Measurements from ENCODE around the gene UGT1A4. TPM values are rescaled to one million over a fixed set of nuclear protein-coding genes. Genes with fewer than 3 reads are reported as not detected.

The UGT1A4 gene
- total RNA-seq, 1 experiment from 2014 or later: 0.12 TPM

GRCh38 chr2:233773854-233774253, 55.3 kb downstream of the UGT1A4 start:
- Histone ChIP-seq H3K27ac (ENCODE audit: low read depth, low read length) (no peak overlapping the region), H3K79me2 (ENCODE audit: insufficient read depth, low read length) (no peaks in the 10 kb centered on the region), H3K9me3 (ENCODE audit: control insufficient read depth in 1 of 2, insufficient read depth in 1 of 2, low read depth in 1 of 2, low read length in 2 of 2) (no peaks in the 10 kb centered on the region), H3K4me1 (ENCODE audit: control insufficient read depth in 1 of 2, insufficient read depth in 2 of 2, low read length in 2 of 2) (no peaks in the 10 kb centered on the region), H2AFZ (ENCODE audit: low read depth, low read length, poor library complexity, severe bottlenecking) (no peak overlapping the region), H4K20me1 (ENCODE audit: insufficient read depth) (no peaks in the 10 kb centered on the region), H3K9me2 (ENCODE audit: insufficient read depth) (no peaks in the 10 kb centered on the region), H3K9ac (ENCODE audit: low read length) (no peak overlapping the region), H3K36me3 (ENCODE audit: control insufficient read depth in 1 of 2, insufficient read depth in 2 of 2, low read length in 2 of 2) (no peaks in the 10 kb centered on the region), H3K27me3 (ENCODE audit: insufficient read depth, low read length) (no peaks in the 10 kb centered on the region), H3K4me3 (replicated peaks in 1 of 2; ENCODE audit: low read depth in 1 of 2, low read length in 2 of 2) (no peak overlapping the region), H3K4me2 (ENCODE audit: low read length) (no peak overlapping the region)
- no peak for ATAC-seq
- ChIA-PET POLR2A (no interaction called here), RAD21 (ENCODE audit: low non-redundant PET in 1 of 2, low total read pairs in 2 of 2, uncharacterized antibody in 2 of 2, unreplicated experiment in 2 of 2) (no interaction called here), CTCF (no interaction called here)
- BruUV-seq (replicated peaks): no TSS peak
- no peak for DNase-seq (ENCODE audit: low read depth, low spot score)
- TF ChIP-seq POLR2AphosphoS5 (IDR thresholded peaks at IDR 0.05; ENCODE audit: low read depth, low read length): no peak
- no peak for TF ChIP-seq ATF3 (IDR thresholded peaks at IDR 0.05)
- TF ChIP-seq RAD21 (IDR thresholded peaks at IDR 0.05; ENCODE audit: low read depth): no peak
- TF ChIP-seq YY1 (IDR thresholded peaks at IDR 0.05; ENCODE audit: extremely low read depth, insufficient replicate concordance, low read depth, low read length): no peak
- TF ChIP-seq REST (IDR thresholded peaks at IDR 0.05; ENCODE audit: low read depth): no peak
- no peak for TF ChIP-seq FOSL1 (IDR thresholded peaks at IDR 0.05; ENCODE audit: low read depth)
- TF ChIP-seq CTCF (IDR thresholded peaks at IDR 0.05 in 2 of 3, conservative IDR thresholded peaks at IDR 0.05 in 1 of 3; ENCODE audit: borderline replicate concordance in 1 of 3, insufficient read depth in 1 of 3, low read depth in 2 of 3, low read length in 2 of 3): no peak
- TF ChIP-seq SP1 (IDR thresholded peaks at IDR 0.05; ENCODE audit: low read depth): no peak
- TF ChIP-seq CBX3 (IDR thresholded peaks at IDR 0.05; ENCODE audit: low read depth): no peak
- no peak for TF ChIP-seq EZH2phosphoT487 (IDR thresholded peaks at IDR 0.05; ENCODE audit: borderline replicate concordance)
- no peak for TF ChIP-seq JUND (IDR thresholded peaks at IDR 0.05)
- no peak for TF ChIP-seq ZFX (IDR thresholded peaks at IDR 0.05)
- TF ChIP-seq SIN3A (IDR thresholded peaks at IDR 0.05; ENCODE audit: low read depth): no peak
- no peak for TF ChIP-seq POLR2A (IDR thresholded peaks at IDR 0.05; ENCODE audit: borderline replicate concordance, extremely low read depth, insufficient read depth, insufficient read length)
- TF ChIP-seq EGR1 (IDR thresholded peaks at IDR 0.05; ENCODE audit: low read depth): no peak
- no peak for TF ChIP-seq SRF (IDR thresholded peaks at IDR 0.05; ENCODE audit: low read depth)
- TF ChIP-seq TCF7L2 (IDR thresholded peaks at IDR 0.05; ENCODE audit: borderline replicate concordance, extremely low read depth, insufficient read depth, insufficient read length): no peak
- no peak for TF ChIP-seq ZNF274 (IDR thresholded peaks at IDR 0.05; ENCODE audit: low read depth, low read length)
- intact Hi-C loops (cut with micrococcal nuclease): no loop called here

All from HCT116 (cell line).